GM12878 (cell line): ENCODE results near the gene ESCO1. TPM values are rescaled to one million over a fixed set of nuclear protein-coding genes. Genes with fewer than 3 reads are reported as not detected.
A peak's percentile ranks its signal among the peaks of the same experiment; 100 is the strongest.

ENCODE experiments used
- ATAC-seq: fragments of 200-7000 bp; cut with Tn5 transposase; 3 replicates; pipeline ENCODE4 v1.9.1; 2020; ENCODE audit warnings: mild to moderate bottlenecking, moderate library complexity
- BruUV-seq: library from RNA; stranded (reverse); fragments of 400-500 nt; replicated peaks from 2 replicates; lab custom pipeline; 2021; lab: Mats Ljungman, UMichigan
- CTCF ChIA-PET: fragments of 300-600 bp; sonication (Branson Sonifier 250); formaldehyde crosslinking; extraction: SDS; loops from one replicate; lab custom pipeline; 2021; ENCODE audit warnings: inconsistent platforms; lab: Yijun Ruan, JAX
- POLR2A ChIA-PET: fragments of 350-600 bp; formaldehyde crosslinking; extraction: SDS; loops from one replicate; lab custom pipeline; 2021; ENCODE audit warnings: inconsistent platforms; lab: Charles Lee
- RAD21 ChIA-PET: fragments of 300-600 bp; sonication (Branson Sonifier 250); formaldehyde crosslinking; loops from one replicate; lab custom pipeline; 2023; ENCODE audit warnings: antibody characterized with exemption; ENCODE audit not compliant: unreplicated experiment; lab: Charles Lee
- SMC1A ChIA-PET: fragments of 300-600 bp; sonication (Branson Sonifier 250); formaldehyde crosslinking; loops from one replicate; lab custom pipeline; 2023; ENCODE audit not compliant: unreplicated experiment, uncharacterized antibody; lab: Charles Lee
- DNase-seq: peaks from one replicate; pipeline ENCODE4 v3.0.0-alpha.2; 2011; ENCODE audit warnings: low read depth, low spot score
- FAIRE-seq: peaks from 3 replicates; lab custom pipeline; 2011; peaks lifted over from hg19 to GRCh38; lab: Jason Lieb, UNC
- H2AFZ ChIP-seq: 2 replicates; pipeline ENCODE4 v1.6.0; 2011; ENCODE audit warnings: low read depth, low read length, control low read depth; ENCODE audit not compliant: control insufficient read depth
- H3K27ac ChIP-seq: 2 replicates; pipeline ENCODE4 v1.5.1; 2011; ENCODE audit warnings: control low read depth; ENCODE audit not compliant: control insufficient read depth, insufficient read depth
- H3K27me3 ChIP-seq, 2 experiments: replicated peaks in 1 of 2; 2 replicates each; pipeline versions ENCODE4 v1.6.0 to v1.6.1; 2011; ENCODE audit warnings: low read length in 1 of 2; ENCODE audit not compliant: control insufficient read depth in 2 of 2, insufficient read depth in 2 of 2
- H3K36me3 ChIP-seq, 2 experiments: 2 replicates each; pipeline ENCODE4 v1.5.1; 2011; ENCODE audit warnings: low read length in 1 of 2; ENCODE audit not compliant: control insufficient read depth in 2 of 2, insufficient read depth in 2 of 2
- H3K4me1 ChIP-seq: 2 replicates; pipeline ENCODE4 v1.6.1; 2011; ENCODE audit warnings: mild to moderate bottlenecking, low read length, moderate library complexity, mixed read lengths; ENCODE audit not compliant: control insufficient read depth, insufficient read depth
- H3K4me2 ChIP-seq: 2 replicates; pipeline ENCODE4 v1.6.0; 2011; ENCODE audit warnings: control low read depth; ENCODE audit not compliant: control insufficient read depth, insufficient read depth
- H3K4me3 ChIP-seq: fragments of 200-600 bp; sonication (generic); 2 replicates; pipeline ENCODE4 v1.5.1; 2016
- H3K79me2 ChIP-seq: 2 replicates; pipeline ENCODE4 v1.6.0; 2011; ENCODE audit warnings: low read length; ENCODE audit not compliant: control insufficient read depth, insufficient read depth
- H3K9ac ChIP-seq: 2 replicates; pipeline ENCODE4 v1.8.0; 2011; ENCODE audit warnings: low read length, control low read depth, mixed read lengths; ENCODE audit not compliant: control insufficient read depth, insufficient read depth
- H3K9me3 ChIP-seq: replicated peaks from 3 replicates; pipeline ENCODE4 v1.5.1; 2011; ENCODE audit warnings: mild to moderate bottlenecking, low read length; ENCODE audit not compliant: control insufficient read depth, insufficient read depth
- H4K20me1 ChIP-seq: 2 replicates; pipeline ENCODE4 v1.6.0; 2011; ENCODE audit not compliant: control insufficient read depth, insufficient read depth
- KDM1A ChIP-seq: fragments of 200-600 bp; sonication (generic); IDR thresholded peaks from 2 replicates; pipeline ENCODE4 v1.6.1; 2016; ENCODE audit warnings: borderline replicate concordance
- MYB ChIP-seq: fragments of 150-350 bp; IDR thresholded peaks from 2 replicates; pipeline ENCODE4 v1.6.1; 2014; ENCODE audit warnings: mild to moderate bottlenecking, low read depth, low read length, borderline replicate concordance
- RAD21 ChIP-seq: IDR thresholded peaks from 2 replicates; pipeline ENCODE4 v1.6.1; 2011; ENCODE audit warnings: mild to moderate bottlenecking, low read depth, low read length, moderate library complexity; ENCODE audit not compliant: insufficient read depth
- SMC3 ChIP-seq: IDR thresholded peaks from 2 replicates; pipeline ENCODE4 v1.6.1; 2011; ENCODE audit warnings: low read length, improper control_type of control experiment, borderline replicate concordance
- YBX1 ChIP-seq: fragments of 450-650 bp; IDR thresholded peaks from 2 replicates; pipeline ENCODE4 v1.6.1; 2016; ENCODE audit warnings: antibody characterized with exemption
- ZNF274 ChIP-seq: IDR thresholded peaks from one replicate; pipeline ENCODE4 v1.8.0; 2011; ENCODE audit not compliant: insufficient read length, insufficient read depth
- WGBS: methylation state at CpG from one replicate; pipeline ENCODE4 v1.1.6; 2016; ENCODE audit warnings: low lambda C conversion rate; ENCODE audit not compliant: insufficient replicate concordance, insufficient coverage; ENCODE audit errors: missing lambda C conversion rate; 5-methylcytosine and 5-hydroxymethylcytosine counted together
- in situ Hi-C: fragments of 300-500 bp; cut with MboI; formaldehyde crosslinking; loops from 9 replicates; pipeline ENCODE4 v1.14.3; 2018; ENCODE audit warnings: mixed read lengths
- intact Hi-C: fragments of 100-400 bp; cut with micrococcal nuclease; formaldehyde crosslinking; loops from one replicate; pipeline ENCODE4 v1.14.2; 2022; ENCODE audit not compliant: unreplicated experiment
- polyA plus RNA-seq, 11 experiments: library from polyadenylated mRNA; depleted of rRNA in 4 of 11; unstranded in 6 of 11; stranded (reverse) in 5 of 11; fragments of >200 nt; fragmentation: Nextera tagmentation in 4 of 11; fragmentation: Illumina TruSeq in 1 of 11; extraction: Ambion mirVana in 4 of 11; extraction: Trizol in 1 of 11; gene quantifications; 1 replicate in 1 of 11; 2 replicates in 10 of 11; pipeline versions ENCODE4 v1.2.1 to v1.2.3, GENCODE V29; 2011 to 2016; ENCODE audit warnings: inconsistent platforms in 2 of 11, missing spikeins in 2 of 11, low read depth in 1 of 11
- total RNA-seq, 4 experiments: library from RNA; depleted of rRNA in 3 of 4; stranded (reverse); fragments of >200 nt in 3 of 4; fragmentation: Illumina TruSeq in 1 of 4; extraction: Trizol in 1 of 4; gene quantifications; 2 replicates each; pipeline versions ENCODE4 v1.2.1 to v1.2.3, GENCODE V29; 2013 to 2021
- TF ChIP-seq, protein P1 (sequence below), 3 experiments: IDR thresholded peaks in 2 of 3; conservative IDR thresholded peaks in 1 of 3; 2 replicates each; pipeline ENCODE4 v1.5.1; 2011; ENCODE audit warnings: low read depth in 3 of 3, low read length in 3 of 3, mild to moderate bottlenecking in 3 of 3, control low read depth in 2 of 3, moderate library complexity in 2 of 3, inconsistent platforms in 1 of 3, mixed read lengths in 1 of 3; ENCODE audit not compliant: control insufficient read depth in 2 of 3, insufficient read depth in 1 of 3; ENCODE audit errors: extremely low read depth in 1 of 3

The ESCO1 gene
- total and polyA plus RNA-seq, 10 of the 15 experiments (the other 5 are each of a cell fraction or from before 2014, with no cell fraction given) = 8.6 to 22.4 (median 12.4) TPM

DNA sequence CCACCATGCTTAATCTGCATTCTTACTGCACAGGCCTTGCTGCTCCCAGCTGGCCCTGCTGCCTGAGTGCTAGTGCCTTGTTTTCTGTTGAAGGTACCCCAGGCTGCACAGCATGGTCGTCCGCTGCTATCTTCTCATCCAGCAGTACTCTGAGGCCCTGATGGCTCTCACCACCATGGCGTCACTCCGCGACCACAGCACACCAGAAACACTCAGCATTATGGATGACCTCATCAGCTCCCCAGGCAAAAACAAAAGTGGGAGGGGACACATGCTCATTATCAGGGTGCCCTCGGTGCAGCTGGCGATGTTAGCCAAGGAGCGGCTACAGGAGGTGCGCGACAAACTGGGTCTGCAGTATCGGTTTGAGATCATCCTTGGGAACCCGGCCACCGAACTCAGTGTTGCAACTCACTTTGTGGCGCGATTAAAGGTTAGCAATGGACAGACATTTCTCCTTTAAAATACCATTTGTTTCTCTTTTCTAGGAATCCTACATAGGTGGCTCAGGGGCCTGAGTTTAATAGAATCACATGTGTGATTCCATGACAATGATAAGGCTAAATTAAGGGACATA, 110.5 kb downstream of the ESCO1 start:
- H4K20me1 ChIP-seq = no peaks in the 10 kb centered on the region
- no peak overlapping the region for H3K27ac ChIP-seq
- FAIRE-seq (no peak), ATAC-seq (no peak), DNase-seq (no peak)
- in situ Hi-C loops (loop anchor here (5.0 to 10.0 kb wide), 2 partner anchors 467 to 1215 kb away; no protein-coding TSS in a partner anchor), intact Hi-C loops (loop anchor here (1.0 to 10.0 kb wide), 5 partner anchors 45 to 466 kb away; no protein-coding TSS in a partner anchor)
- no peaks in the 10 kb centered on the region for H3K9me3 ChIP-seq
- WGBS = 85% methylated on average over 15 of the region's 15 CpGs
- BruUV-seq = no TSS peak
- TF ChIP-seq KDM1A (no peak), ZNF274 (no peak), MYB (no peak)
- ChIA-PET SMC1A (interaction anchor here (0.8 to 1.1 kb wide), 3 partner anchors 10 to 363 kb away, joined by 3 read pairs; no protein-coding TSS in a partner anchor), CTCF (interaction anchor here (0.6 to 3.4 kb wide), 13 partner anchors 11 to 503 kb away, joined by 3 to 16 read pairs (median 5); partner anchors contain the start of gene ESCO1), RAD21 (interaction anchor here (0.9 to 1.6 kb wide), 3 partner anchors 361 to 466 kb away, joined by 3 to 9 read pairs (median 4); no protein-coding TSS in a partner anchor), POLR2A (no interaction called here)
- no peaks in the 10 kb centered on the region for H3K4me1 ChIP-seq
- H2AFZ ChIP-seq = no peak overlapping the region
- no peaks in the 10 kb centered on the region for H3K79me2 ChIP-seq
- H3K4me3 ChIP-seq = no peak overlapping the region
- no peak overlapping the region for H3K9ac ChIP-seq
- no peaks in the 10 kb centered on the region for H3K36me3 ChIP-seq
- H3K4me2 ChIP-seq = no peak overlapping the region
- no peaks in the 10 kb centered on the region for H3K27me3 ChIP-seq

DNA sequence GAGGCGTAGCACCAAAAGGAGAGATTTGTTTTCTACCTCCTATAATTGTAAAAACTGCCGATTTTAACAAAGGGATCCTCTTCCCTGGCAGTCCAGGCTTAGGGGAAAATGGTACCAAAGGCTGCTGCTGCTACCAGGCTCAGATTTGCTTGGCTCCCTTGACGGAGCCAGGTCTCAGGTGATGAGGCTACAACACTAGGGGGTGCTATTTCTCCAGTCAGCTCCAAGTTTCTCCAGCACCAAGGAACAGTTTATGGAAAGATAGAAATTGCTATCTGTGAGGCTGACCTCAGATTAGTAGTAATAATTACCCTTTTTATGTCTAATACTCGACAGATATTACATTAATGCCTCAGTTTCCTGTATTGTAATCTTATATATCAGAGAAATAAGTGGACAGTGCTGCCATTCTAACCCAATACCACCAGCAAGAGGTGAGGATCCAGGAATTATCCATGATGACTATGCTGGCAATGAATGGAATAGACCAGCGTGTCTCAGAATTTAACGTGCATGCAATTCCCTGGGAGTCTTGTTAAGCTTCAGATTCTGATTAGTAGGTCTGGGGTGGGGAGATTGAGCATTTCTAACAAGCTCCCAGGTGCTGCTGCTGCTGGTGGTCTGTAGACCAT, 111.3 kb downstream of the ESCO1 start:
- no peak for FAIRE-seq
- no peak overlapping the region for H3K27ac ChIP-seq
- RAD21 ChIA-PET = interaction anchor here (0.9 to 1.6 kb wide), 3 partner anchors 361 to 466 kb away, joined by 3 to 9 read pairs (median 4); no protein-coding TSS in a partner anchor

More for the DNA sequence above, 111.3 kb downstream of the ESCO1 start:
- ChIA-PET CTCF (interaction anchor here (0.6 to 3.4 kb wide), 20 partner anchors 9 to 504 kb away, joined by 3 to 16 read pairs (median 4); partner anchors contain the start of gene ESCO1), POLR2A (no interaction called here), SMC1A (interaction anchor here (0.8 to 1.1 kb wide), 3 partner anchors 9 to 363 kb away, joined by 3 read pairs; no protein-coding TSS in a partner anchor)
- DNase-seq = no peak
- intact Hi-C loops = loop anchor here (2.0 to 10.0 kb wide), 3 partner anchors 46 to 362 kb away; no protein-coding TSS in a partner anchor
- BruUV-seq = no TSS peak
- no peak overlapping the region for H3K9ac ChIP-seq
- 11% methylated on average over 6 of the region's 6 CpGs for WGBS
- H4K20me1 ChIP-seq = no peaks in the 10 kb centered on the region
- H3K4me3 ChIP-seq = no peak overlapping the region
- peak; percentile 90 for ATAC-seq
- H3K4me2 ChIP-seq = no peak overlapping the region
- no peaks in the 10 kb centered on the region for H3K79me2 ChIP-seq
- H3K4me1 ChIP-seq = no peaks in the 10 kb centered on the region
- no peaks in the 10 kb centered on the region for H3K9me3 ChIP-seq
- in situ Hi-C loops = no loop called here
- no peak overlapping the region for H2AFZ ChIP-seq
- no peaks in the 10 kb centered on the region for H3K36me3 ChIP-seq
- H3K27me3 ChIP-seq = no peaks in the 10 kb centered on the region
- TF ChIP-seq RAD21 = peak; percentile 73
- TF ChIP-seq, protein P1, sequence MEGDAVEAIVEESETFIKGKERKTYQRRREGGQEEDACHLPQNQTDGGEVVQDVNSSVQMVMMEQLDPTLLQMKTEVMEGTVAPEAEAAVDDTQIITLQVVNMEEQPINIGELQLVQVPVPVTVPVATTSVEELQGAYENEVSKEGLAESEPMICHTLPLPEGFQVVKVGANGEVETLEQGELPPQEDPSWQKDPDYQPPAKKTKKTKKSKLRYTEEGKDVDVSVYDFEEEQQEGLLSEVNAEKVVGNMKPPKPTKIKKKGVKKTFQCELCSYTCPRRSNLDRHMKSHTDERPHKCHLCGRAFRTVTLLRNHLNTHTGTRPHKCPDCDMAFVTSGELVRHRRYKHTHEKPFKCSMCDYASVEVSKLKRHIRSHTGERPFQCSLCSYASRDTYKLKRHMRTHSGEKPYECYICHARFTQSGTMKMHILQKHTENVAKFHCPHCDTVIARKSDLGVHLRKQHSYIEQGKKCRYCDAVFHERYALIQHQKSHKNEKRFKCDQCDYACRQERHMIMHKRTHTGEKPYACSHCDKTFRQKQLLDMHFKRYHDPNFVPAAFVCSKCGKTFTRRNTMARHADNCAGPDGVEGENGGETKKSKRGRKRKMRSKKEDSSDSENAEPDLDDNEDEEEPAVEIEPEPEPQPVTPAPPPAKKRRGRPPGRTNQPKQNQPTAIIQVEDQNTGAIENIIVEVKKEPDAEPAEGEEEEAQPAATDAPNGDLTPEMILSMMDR (IDR thresholded peaks at IDR 0.05 in 2 of 3, conservative IDR thresholded peaks at IDR 0.05 in 1 of 3; ENCODE audit: control insufficient read depth in 2 of 3, extremely low read depth in 1 of 3, insufficient read depth in 1 of 3, low read depth in 3 of 3, low read length in 3 of 3) = peak; percentile 73 to 76 (median 75)
- TF ChIP-seq SMC3 = peak; percentile 65
- no peak for TF ChIP-seq YBX1
